Panc1 (cell line): ENCODE results near the gene HYLS1. TPM values are rescaled to one million over a fixed set of nuclear protein-coding genes. Genes with fewer than 3 reads are reported as not detected.
A peak's percentile ranks its signal among the peaks of the same experiment; 100 is the strongest.

Source experiments
- ATAC-seq: fragments of 200-7000 bp; cut with Tn5 transposase; 2 replicates; pipeline ENCODE4 v1.9.1; 2020; ENCODE audit warnings: mild to moderate bottlenecking, moderate library complexity
- BruUV-seq: library from RNA; stranded (reverse); fragments of 400-500 nt; replicated peaks from 2 replicates; lab custom pipeline; 2021; lab: Mats Ljungman, UMichigan
- CTCF ChIA-PET: fragments of 300-600 bp; sonication (Branson Sonifier 250); formaldehyde crosslinking; loops from one replicate; lab custom pipeline; 2022; ENCODE audit warnings: antibody characterized with exemption; lab: Charles Lee
- POLR2A ChIA-PET: fragments of 300-600 bp; sonication (Branson Sonifier 250); formaldehyde crosslinking; loops from one replicate; lab custom pipeline; 2022; ENCODE audit warnings: antibody characterized with exemption; lab: Charles Lee
- DNase-seq: peaks from one replicate; pipeline ENCODE4 v3.0.0-alpha.2; 2010; ENCODE audit warnings: low read depth, low spot score
- H3K27ac ChIP-seq: 2 replicates; pipeline ENCODE4 v1.5.1; 2011; ENCODE audit warnings: mild to moderate bottlenecking, low read length, inconsistent platforms
- H3K27me3 ChIP-seq: fragments of 200-500 bp; sonication (Bioruptor generic); 2 replicates; pipeline ENCODE4 v1.6.0; 2014; ENCODE audit warnings: low read length, inconsistent platforms; ENCODE audit not compliant: control insufficient read depth, insufficient read depth
- H3K36me3 ChIP-seq: fragments of 200-500 bp; sonication (Bioruptor generic); 2 replicates; pipeline ENCODE4 v1.5.1; 2014; ENCODE audit warnings: inconsistent platforms, mild to moderate bottlenecking, low read length, moderate library complexity; ENCODE audit not compliant: control insufficient read depth, insufficient read depth
- H3K4me1 ChIP-seq: 2 replicates; pipeline ENCODE4 v1.5.1; 2011; ENCODE audit warnings: inconsistent platforms, mild to moderate bottlenecking, low read length, moderate library complexity; ENCODE audit not compliant: control insufficient read depth, insufficient read depth
- H3K4me3 ChIP-seq, 2 experiments: 2 replicates each; pipeline ENCODE4 v1.5.1; 2011 to 2012; ENCODE audit warnings: low read depth in 2 of 2, low read length in 2 of 2, mild to moderate bottlenecking in 2 of 2, inconsistent platforms in 1 of 2, moderate library complexity in 1 of 2
- H3K9me3 ChIP-seq: fragments of 200-500 bp; sonication (Bioruptor generic); 2 replicates; pipeline ENCODE4 v1.5.1; 2014; ENCODE audit warnings: low read depth, mild to moderate bottlenecking, inconsistent platforms, low read length, moderate library complexity; ENCODE audit not compliant: control insufficient read depth, insufficient read depth
- CTCF ChIP-seq: fragments of 450-650 bp; IDR thresholded peaks from 2 replicates; pipeline ENCODE4 v1.5.1; 2017; ENCODE audit warnings: mild to moderate bottlenecking
- POLR2AphosphoS5 ChIP-seq: IDR thresholded peaks from 2 replicates; pipeline ENCODE4 v1.6.1; 2012; ENCODE audit warnings: mild to moderate bottlenecking, low read depth, low read length, moderate library complexity
- SIN3A ChIP-seq: IDR thresholded peaks from 2 replicates; pipeline ENCODE4 v1.6.1; 2012; ENCODE audit warnings: low read depth, mild to moderate bottlenecking, low read length, moderate library complexity, borderline replicate concordance; ENCODE audit not compliant: insufficient read depth
- TCF7L2 ChIP-seq: IDR thresholded peaks from 2 replicates; pipeline ENCODE4 v1.6.1; 2011; ENCODE audit warnings: mild to moderate bottlenecking, low read depth, low read length, inconsistent platforms
- in situ Hi-C: cut with HindIII; loops from 2 replicates; pipeline ENCODE4 v1.10.0; 2016; ENCODE audit warnings: low sequenced_read_pairs, low pct_unique_long_range_greater_than_20kb
- intact Hi-C: fragments of 100-400 bp; cut with micrococcal nuclease; formaldehyde crosslinking; loops from one replicate; pipeline ENCODE4 v1.10.0; 2022; ENCODE audit not compliant: unreplicated experiment
- total RNA-seq: library from RNA; stranded (reverse); gene quantifications from one replicate; pipeline ENCODE4 v1.2.1, GENCODE V29; 2021; ENCODE audit not compliant: unreplicated experiment
- TF ChIP-seq, protein P1 (sequence below), 2 experiments: IDR thresholded peaks; 2 replicates each; pipeline ENCODE4 v1.6.1; 2011 to 2012; ENCODE audit warnings: low read depth in 2 of 2, control low read depth in 1 of 2, low read length in 1 of 2, mild to moderate bottlenecking in 1 of 2, moderate library complexity in 1 of 2; ENCODE audit not compliant: insufficient read depth in 1 of 2

Gene HYLS1
- total RNA-seq, 1 experiment from 2014 or later = 32.2 TPM

- BruUV-seq = no TSS peak
- DNase-seq (no peak), ATAC-seq (no peak)
- ChIA-PET POLR2A (no interaction called here), CTCF (no interaction called here)
- Histone ChIP-seq H3K27ac (no peak overlapping the region), H3K36me3 (no peaks in the 10 kb centered on the region), H3K4me3 (no peak overlapping the region), H3K27me3 (peaks cover 13% of the 10 kb centered on the region), H3K4me1 (peaks cover 4% of the 10 kb centered on the region; the same call in 1 of the 2 replicates), H3K9me3 (no peaks in the 10 kb centered on the region)
- TF ChIP-seq POLR2AphosphoS5 = no peak
- TF ChIP-seq, protein P1, sequence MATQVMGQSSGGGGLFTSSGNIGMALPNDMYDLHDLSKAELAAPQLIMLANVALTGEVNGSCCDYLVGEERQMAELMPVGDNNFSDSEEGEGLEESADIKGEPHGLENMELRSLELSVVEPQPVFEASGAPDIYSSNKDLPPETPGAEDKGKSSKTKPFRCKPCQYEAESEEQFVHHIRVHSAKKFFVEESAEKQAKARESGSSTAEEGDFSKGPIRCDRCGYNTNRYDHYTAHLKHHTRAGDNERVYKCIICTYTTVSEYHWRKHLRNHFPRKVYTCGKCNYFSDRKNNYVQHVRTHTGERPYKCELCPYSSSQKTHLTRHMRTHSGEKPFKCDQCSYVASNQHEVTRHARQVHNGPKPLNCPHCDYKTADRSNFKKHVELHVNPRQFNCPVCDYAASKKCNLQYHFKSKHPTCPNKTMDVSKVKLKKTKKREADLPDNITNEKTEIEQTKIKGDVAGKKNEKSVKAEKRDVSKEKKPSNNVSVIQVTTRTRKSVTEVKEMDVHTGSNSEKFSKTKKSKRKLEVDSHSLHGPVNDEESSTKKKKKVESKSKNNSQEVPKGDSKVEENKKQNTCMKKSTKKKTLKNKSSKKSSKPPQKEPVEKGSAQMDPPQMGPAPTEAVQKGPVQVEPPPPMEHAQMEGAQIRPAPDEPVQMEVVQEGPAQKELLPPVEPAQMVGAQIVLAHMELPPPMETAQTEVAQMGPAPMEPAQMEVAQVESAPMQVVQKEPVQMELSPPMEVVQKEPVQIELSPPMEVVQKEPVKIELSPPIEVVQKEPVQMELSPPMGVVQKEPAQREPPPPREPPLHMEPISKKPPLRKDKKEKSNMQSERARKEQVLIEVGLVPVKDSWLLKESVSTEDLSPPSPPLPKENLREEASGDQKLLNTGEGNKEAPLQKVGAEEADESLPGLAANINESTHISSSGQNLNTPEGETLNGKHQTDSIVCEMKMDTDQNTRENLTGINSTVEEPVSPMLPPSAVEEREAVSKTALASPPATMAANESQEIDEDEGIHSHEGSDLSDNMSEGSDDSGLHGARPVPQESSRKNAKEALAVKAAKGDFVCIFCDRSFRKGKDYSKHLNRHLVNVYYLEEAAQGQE (IDR thresholded peaks at IDR 0.05; ENCODE audit: insufficient read depth in 1 of 2, low read depth in 2 of 2, low read length in 1 of 2) = no peak
- no peak for TF ChIP-seq SIN3A
- TF ChIP-seq CTCF = no peak
- no peak for TF ChIP-seq TCF7L2
- intact Hi-C loops = no loop called here
- in situ Hi-C loops = loop anchor here (25.0 kb wide), 1 partner anchor 281 kb away; the partner anchor contains the start of genes FAM118B and RPUSD4
These were observed 44.2 kb downstream of the HYLS1 start for GRCh38 chr11:125931668-125932067.

GRCh38 chr11:125932301-125932700, 44.8 kb downstream of the HYLS1 start:
- ATAC-seq (peak; percentile 35; the same call in 1 of the 2 replicates), DNase-seq (no peak)
- Histone ChIP-seq H3K36me3 (no peaks in the 10 kb centered on the region), H3K4me3 (no peak overlapping the region), H3K9me3 (no peaks in the 10 kb centered on the region), H3K4me1 (peaks cover 4% of the 10 kb centered on the region; the same call in 1 of the 2 replicates), H3K27me3 (peaks cover 13% of the 10 kb centered on the region), H3K27ac (no peak overlapping the region)
- in situ Hi-C loops = loop anchor here (25.0 kb wide), 1 partner anchor 280 kb away; the partner anchor contains the start of genes FAM118B and RPUSD4
- ChIA-PET CTCF (interaction anchor here (0.5 to 0.9 kb wide), 2 partner anchors 9 to 129 kb away, joined by 3 read pairs; no protein-coding TSS in a partner anchor), POLR2A (no interaction called here)
- TF ChIP-seq TCF7L2 (no peak), CTCF (no peak), POLR2AphosphoS5 (no peak), SIN3A (no peak)
- TF ChIP-seq, protein P1 (IDR thresholded peaks at IDR 0.05; ENCODE audit: insufficient read depth in 1 of 2, low read depth in 2 of 2, low read length in 1 of 2) = no peak
- BruUV-seq = no TSS peak
- intact Hi-C loops = no loop called here
